Measurements from ENCODE around the gene TEX30.
"Not testable (repeated sequence)": the region's sequence is repeated elsewhere in the genome, so short reads cannot be mapped to it uniquely, and the experiment has no call there.

The TEX30 gene

DNA sequence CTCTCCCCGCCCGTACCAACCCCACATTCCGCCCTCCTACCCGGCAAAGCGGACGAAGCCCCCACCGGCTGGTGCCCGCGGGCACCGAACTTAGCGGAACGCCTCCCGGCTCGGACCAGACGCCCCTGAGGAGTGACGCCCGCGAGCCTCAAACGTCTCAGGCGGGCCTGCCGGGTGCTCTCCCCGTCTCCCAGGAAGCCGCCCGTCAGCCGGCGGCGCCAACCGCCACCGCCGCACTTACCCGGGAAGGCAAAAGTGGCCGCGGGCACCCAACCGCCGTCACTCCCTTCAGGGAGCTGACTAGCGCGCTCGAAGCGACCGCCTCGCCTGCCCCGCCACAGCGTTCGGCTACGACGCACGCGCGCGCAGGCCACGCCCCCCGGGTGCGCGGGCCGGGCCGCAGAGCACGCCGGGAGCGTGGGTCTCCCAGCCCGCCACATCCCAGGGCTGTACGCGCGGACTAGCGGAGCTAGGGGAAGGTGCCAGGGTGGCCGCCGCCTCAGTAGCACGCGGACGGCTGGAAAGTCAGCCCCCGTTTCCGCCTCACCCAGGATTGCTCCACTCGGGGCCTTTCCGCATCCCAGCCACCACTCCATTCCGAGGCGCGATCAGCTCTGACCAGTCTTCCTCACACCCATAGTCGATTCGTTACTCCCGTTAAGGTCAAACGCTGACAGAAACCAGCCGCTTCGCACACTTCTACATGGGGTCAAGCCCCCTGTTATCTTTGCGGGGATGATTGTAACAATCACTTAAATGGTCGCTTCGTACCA, at the start of gene TEX30:
TEX30 (minus strand) TSS at position 346 of the 773 bp plus-strand sequence. CDS start 3,760 bp downstream, outside the sequence.
- DNase-seq, result peak; percentile 91

GRCh38 chr13:102817907-102818306, 44.3 kb upstream of the TEX30 start:
- DNase-seq, result no peak

DNA sequence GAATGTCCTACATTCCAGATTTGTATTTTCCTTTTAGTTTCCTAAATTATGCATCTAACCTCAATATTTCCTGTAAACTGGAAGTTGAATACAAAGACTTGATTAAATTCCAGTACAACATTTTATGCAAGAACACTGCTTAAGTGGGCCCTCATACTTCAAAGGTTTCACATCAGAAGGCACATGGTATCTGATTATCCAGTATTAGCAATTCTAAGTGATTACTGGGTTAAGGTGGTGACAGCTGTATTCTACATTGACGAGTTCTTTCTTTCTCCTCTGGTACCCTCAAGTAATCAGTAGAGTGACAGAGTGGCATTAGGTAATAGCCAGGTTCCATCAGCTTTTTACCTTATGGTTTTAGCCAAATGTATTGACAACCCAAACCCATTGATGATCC, 43.7 kb upstream of the TEX30 start:
- no peak for DNase-seq

DNA sequence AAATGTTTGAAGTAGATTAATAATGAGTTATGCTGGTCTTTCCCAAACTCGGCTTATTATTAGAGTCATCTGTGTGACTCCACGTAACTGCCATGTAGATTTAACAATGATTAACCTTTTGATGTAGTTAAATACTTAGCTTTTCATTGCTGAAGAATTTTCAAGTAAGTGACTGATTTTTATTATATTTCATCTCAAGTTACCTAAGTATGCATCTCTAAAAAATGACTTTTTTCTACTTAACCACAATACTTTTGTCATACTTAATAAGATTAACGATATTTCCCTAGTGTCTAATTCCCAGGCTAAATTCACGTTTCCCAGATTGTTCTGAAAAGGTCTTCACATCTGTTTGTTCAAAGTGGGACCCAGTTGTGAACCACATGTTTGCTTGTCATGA, 43.1 kb upstream of the TEX30 start:
- no peak for DNase-seq

GRCh38 chr13:102815788-102816187, 42.2 kb upstream of the TEX30 start:
- DNase-seq, result no peak

GRCh38 chr13:102814793-102815192, 41.2 kb upstream of the TEX30 start:
- DNase-seq, result no peak

DNA sequence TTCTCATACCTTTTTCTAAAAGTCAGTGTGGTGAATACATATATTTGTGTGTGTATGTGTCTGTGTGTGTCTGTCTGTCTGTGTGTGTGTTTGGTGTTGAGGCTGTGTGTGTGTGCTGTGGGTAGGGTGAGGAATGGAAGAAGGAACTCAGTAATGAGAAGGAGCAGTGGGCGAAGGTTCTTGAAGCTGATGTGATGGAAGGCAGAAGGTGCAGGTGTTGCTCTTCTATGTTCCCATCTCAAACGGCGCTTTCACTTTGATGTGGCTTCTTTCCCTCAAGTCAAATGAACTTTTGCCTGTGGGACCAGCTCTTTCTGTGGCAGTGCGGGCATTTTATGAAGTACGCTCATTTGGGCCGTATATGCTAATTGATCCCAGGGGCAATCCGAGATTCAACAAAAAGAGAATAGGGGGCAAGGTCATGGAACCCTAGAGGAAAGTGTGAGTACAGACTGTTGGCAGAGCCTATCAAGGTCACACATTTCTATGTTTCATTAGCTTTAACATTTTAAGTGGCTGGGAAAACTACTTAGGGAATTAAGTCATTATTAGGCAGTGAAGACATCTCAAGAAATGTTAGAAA, 40.5 kb upstream of the TEX30 start:
- no peak for DNase-seq

DNA sequence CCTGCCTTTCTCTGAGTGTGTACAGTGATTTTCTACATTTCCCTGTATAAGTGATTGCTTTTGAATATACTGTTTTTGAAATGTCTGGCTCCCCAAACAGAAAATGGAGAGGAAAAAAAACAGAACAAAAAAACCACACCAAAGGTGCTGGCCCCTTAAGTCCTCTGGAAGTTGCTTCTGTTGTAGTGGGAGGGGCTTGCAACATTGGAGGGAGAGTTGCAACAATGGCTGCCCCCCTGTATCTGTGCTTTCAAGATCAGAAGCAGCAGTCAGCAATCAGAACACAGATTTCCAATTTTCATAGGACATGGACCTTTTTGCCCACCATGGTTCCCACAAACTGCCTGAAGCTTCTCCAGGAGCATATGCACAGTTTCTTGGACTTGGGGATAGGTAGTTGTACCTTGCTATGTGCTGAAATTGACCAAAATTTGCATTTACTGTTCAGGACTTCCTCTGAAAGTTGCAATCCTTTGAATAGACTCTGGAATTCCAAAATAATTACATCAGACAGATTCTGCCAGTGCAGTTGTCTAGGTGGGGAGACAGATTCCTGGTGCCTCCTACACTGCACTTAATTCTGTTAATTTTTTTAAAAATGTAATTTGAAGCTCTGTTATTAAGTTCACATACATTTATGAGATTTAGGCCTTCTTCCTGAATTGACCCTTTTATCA, 39.2 kb upstream of the TEX30 start:
- DNase-seq, result no peak

GRCh38 chr13:102807699-102808098, 34.1 kb upstream of the TEX30 start:
- no peak for DNase-seq

DNA sequence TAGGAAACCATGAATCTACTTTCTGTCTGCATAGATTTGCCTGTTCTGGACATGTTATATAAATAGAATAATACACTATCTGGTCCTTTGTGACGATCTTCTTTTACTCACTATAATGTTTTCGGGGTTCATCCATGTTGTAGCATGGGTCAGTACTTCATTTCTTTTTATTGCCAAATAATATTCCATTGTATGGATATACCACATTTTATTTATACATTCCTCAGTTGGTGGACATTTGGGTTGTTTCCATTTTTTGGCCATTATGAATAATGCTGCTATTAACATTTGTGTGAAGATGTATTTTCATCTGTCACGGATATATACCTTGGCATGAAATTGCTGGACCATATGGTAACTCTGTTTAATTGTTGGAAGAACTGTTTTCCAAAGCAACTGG, 32.1 kb upstream of the TEX30 start:
- DNase-seq, result no peak

GRCh38 chr13:102800145-102801041, 26.8 kb upstream of the TEX30 start:
- DNase-seq, result peak; percentile 86

- DNase-seq, result no peak
Measured at GRCh38 chr13:102799426-102800144, 26.0 kb upstream of the TEX30 start.

- peak; percentile 77 for DNase-seq
Measured at GRCh38 chr13:102798581-102799425, 25.2 kb upstream of the TEX30 start, which contains the start of the genes BIVM and POGLUT2. Gene BIVM, plus strand, starts transcription at chr13:102799119. Its CDS starts 8,149 bp downstream, at chr13:102807268. Gene POGLUT2, minus strand, starts transcription at chr13:102798976. Its CDS starts 306 bp downstream, at chr13:102798670.

- DNase-seq, result no peak
Measured at GRCh38 chr13:102793611-102794355, 20.2 kb upstream of the TEX30 start.

- DNase-seq, result no peak
Measured at GRCh38 chr13:102792396-102792795, 18.8 kb upstream of the TEX30 start.

- no peak for DNase-seq
Measured at GRCh38 chr13:102788683-102789082, 15.1 kb upstream of the TEX30 start.

DNA sequence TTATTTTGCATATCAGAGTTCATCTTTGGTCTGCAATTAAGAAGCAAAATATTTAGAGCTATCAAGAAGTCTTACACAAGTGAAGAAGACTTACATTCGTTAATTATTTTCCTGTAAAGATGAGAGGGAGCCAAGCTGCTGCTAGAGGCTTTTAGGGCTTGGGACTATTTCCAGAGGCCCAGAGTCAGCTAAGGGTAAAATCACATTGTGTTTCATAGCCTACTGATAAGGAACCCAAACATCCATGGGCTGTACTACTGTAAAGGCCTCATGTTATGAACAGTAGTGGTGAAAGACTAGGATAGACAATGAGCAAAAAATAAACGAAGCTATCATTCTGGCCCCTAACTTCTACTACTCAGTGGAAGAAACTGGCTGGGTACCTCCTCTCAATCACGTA, 10.9 kb upstream of the TEX30 start:
- DNase-seq, result no peak

- no peak for DNase-seq
Measured at GRCh38 chr13:102781591-102781990, 8.0 kb upstream of the TEX30 start.

DNA sequence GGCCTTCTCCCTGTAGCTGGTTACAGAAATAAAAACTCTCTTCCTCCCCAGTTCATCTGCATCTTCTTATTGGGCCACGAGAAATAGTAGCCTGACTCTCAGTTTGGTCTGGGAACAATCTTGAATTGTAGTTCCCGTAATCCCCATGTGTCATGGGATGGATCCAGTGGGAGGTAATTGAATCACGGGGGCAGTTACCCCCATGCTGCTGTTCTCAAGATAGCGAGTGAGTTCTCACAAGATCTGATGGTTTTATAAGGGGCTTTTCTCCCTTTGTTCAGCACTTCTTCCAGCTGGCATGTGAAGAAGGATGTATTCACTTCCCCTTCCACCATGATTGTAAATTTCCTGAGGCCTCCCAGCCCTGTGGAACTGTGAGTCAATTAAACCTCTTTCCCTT, 7.1 kb upstream of the TEX30 start:
- not testable (repeated sequence) for DNase-seq

DNA sequence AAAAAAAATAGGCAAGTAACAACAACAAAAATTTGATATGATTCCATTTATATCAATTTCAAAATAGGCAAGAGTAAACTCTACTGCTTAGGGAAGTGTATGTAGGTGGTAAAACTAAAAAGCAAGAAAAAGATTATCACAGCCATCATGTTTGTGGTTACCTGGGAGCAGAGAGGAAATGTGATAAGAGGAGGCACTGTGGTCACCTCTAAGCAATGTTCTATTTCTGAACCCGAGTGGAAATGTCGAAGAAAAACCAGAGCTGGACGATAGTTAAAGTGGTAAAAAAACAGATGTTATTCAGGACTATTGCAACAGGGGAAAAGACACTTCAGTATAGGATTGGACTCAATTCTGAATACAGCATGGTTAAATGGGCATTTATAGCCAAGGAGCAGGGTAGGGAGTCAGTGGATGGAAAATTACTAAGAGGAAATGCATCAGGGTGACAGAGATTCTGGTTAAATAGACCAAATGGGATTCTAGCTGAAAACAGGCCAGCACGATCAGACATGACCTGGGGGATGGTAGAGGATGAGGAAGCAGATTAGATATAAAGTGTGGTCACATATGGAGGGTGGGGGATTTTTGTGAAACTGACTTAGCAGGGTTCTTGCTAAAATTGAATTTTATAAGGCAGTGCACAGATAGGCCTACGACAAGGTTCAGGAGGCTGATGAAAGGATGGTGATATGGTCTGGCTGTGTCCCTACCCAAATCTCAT, 6.0 kb upstream of the TEX30 start:
- peak; percentile 51 for DNase-seq
